Left kidney (tissue), 2 donors: ENCODE data around the gene AGRN. TPM values are rescaled to one million over a fixed set of nuclear protein-coding genes. Genes with fewer than 3 reads are reported as not detected.

Source experiments
- DNase-seq: peaks from one replicate; pipeline ENCODE4 v3.0.0-alpha.2; 2013
- polyA plus RNA-seq: library from polyadenylated mRNA; unstranded; fragments of 120-200 nt; gene quantifications from one replicate; pipeline ENCODE4 v1.2.1, GENCODE V29; 2013; ENCODE audit not compliant: insufficient read length

The AGRN gene
- polyA plus RNA-seq, 1 donor = 223 TPM

- no peak for DNase-seq
Measured at GRCh38 chr1:1079408-1080121, 59.6 kb downstream of the AGRN start.

GRCh38 chr1:1080122-1080757 lies 60.3 kb downstream of the AGRN start:
- no peak for DNase-seq

GRCh38 chr1:1080951-1081310 lies 61.0 kb downstream of the AGRN start:
- no peak for DNase-seq

GRCh38 chr1:1081311-1082238 lies 61.7 kb downstream of the AGRN start:
- DNase-seq = no peak

- no peak for DNase-seq
Measured at GRCh38 chr1:1082239-1082775, 62.4 kb downstream of the AGRN start.

GRCh38 chr1:1082776-1083415 lies 63.0 kb downstream of the AGRN start:
- no peak for DNase-seq

- DNase-seq = no peak
Measured at GRCh38 chr1:1083416-1084371, 63.8 kb downstream of the AGRN start.

- no peak for DNase-seq
Measured at GRCh38 chr1:1084372-1085170, 64.7 kb downstream of the AGRN start.

- no peak for DNase-seq
Measured at GRCh38 chr1:1085171-1085841, 65.4 kb downstream of the AGRN start.

- no peak for DNase-seq
Measured at GRCh38 chr1:1085911-1086841, 66.3 kb downstream of the AGRN start.

- no peak for DNase-seq
Measured at GRCh38 chr1:1086911-1087341, 67.0 kb downstream of the AGRN start.

- no peak for DNase-seq
Measured at GRCh38 chr1:1087351-1088028, 67.6 kb downstream of the AGRN start.

GRCh38 chr1:1088029-1088800 lies 68.3 kb downstream of the AGRN start:
- DNase-seq = no peak

- no peak for DNase-seq
Measured at GRCh38 chr1:1088801-1089680, 69.1 kb downstream of the AGRN start.

- DNase-seq = no peak
Measured at GRCh38 chr1:1089731-1090423, 70.0 kb downstream of the AGRN start.
